ENCODE data around the gene FAM168B.

GRCh38 chr2:131022731-131023130, 70.5 kb downstream of the FAM168B start:
- TF ChIP-seq POLR2A (IDR thresholded peaks at IDR 0.05; ENCODE audit: low read length) (no peak), SMC3 (IDR thresholded peaks at IDR 0.05) (no peak), RFX5 (IDR thresholded peaks at IDR 0.05) (no peak), CTCF (IDR thresholded peaks at IDR 0.05) (no peak), MAZ (IDR thresholded peaks at IDR 0.05; ENCODE audit: borderline replicate concordance, low read depth, low read length) (no peak), PHF8 (IDR thresholded peaks at IDR 0.05; ENCODE audit: borderline replicate concordance, low read depth) (no peak), BCL3 (IDR thresholded peaks at IDR 0.05) (no peak), MAFK (IDR thresholded peaks at IDR 0.05; ENCODE audit: partially characterized antibody) (no peak), MYC (IDR thresholded peaks at IDR 0.05; ENCODE audit: borderline replicate concordance, low read length) (no peak), NR3C1 (IDR thresholded peaks at IDR 0.05) (no peak)

Measured in A549 (cell line).